Glomerular visceral epithelial cell (primary cell): ENCODE measurements around the gene POU4F2.
"Not testable (repeated sequence)": the region's sequence is repeated elsewhere in the genome, so short reads cannot be mapped to it uniquely, and the experiment has no call there.

Experiments used
- DNase-seq: peaks from one replicate; pipeline ENCODE4 v3.0.0-alpha.2; 2016; ENCODE audit errors: extremely low spot score

POU4F2 gene

GRCh38 chr4:146654687-146655520 lies 16.2 kb downstream of the POU4F2 start:
- peak; percentile 18 for DNase-seq

GRCh38 chr4:146655521-146655856 lies 16.8 kb downstream of the POU4F2 start:
- DNase-seq, result no peak

GRCh38 chr4:146661367-146661766 lies 22.7 kb downstream of the POU4F2 start:
- no peak for DNase-seq

- not testable (repeated sequence) for DNase-seq
Observed at GRCh38 chr4:146663968-146664311, 25.2 kb downstream of the POU4F2 start.

GRCh38 chr4:146674829-146675570 lies 36.3 kb downstream of the POU4F2 start:
- no peak for DNase-seq
